ENCODE data around the gene PCNX2. TPM values are rescaled to one million over a fixed set of nuclear protein-coding genes. Genes with fewer than 3 reads are reported as not detected.
A peak's percentile ranks its signal among the peaks of the same experiment; 100 is the strongest.

Gene PCNX2
- total RNA-seq, 1 donor from 2014 or later, result 25.5 TPM

DNA sequence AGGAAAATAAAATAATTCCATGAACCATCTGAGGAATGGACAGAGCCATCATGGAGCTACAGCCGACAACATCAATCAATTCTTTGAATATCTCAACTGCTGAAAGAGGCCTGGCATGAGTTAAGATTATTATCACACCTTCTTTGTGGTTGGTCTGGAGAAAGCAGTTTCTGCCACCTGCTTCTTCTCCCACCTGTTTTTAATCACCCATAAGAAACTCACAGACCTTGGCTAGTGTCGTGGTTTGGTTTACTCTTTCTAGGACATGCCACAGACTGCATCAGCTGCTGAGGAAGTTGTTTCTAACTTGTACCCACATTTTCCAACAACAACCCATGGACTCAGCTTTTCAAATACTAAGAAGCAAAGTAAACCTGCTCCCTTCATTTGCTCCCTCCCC, 279.6 kb downstream of the PCNX2 start:
- FAIRE-seq, result no peak
- Mint-ChIP-seq H3K27ac (ENCODE audit: unreplicated experiment) (no peak overlapping the region), H3K9me3 (ENCODE audit: unreplicated experiment) (no peaks in the 10 kb centered on the region), H3K27me3 (ENCODE audit: low read depth, unreplicated experiment) (peaks cover 3% of the 10 kb centered on the region), H3K36me3 (ENCODE audit: low read depth, unreplicated experiment) (peaks cover 24% of the 10 kb centered on the region), H3K4me3 (ENCODE audit: unreplicated experiment) (no peak overlapping the region), H3K4me1 (ENCODE audit: low read depth, unreplicated experiment) (peaks cover 6% of the 10 kb centered on the region)
- Histone ChIP-seq H3K9me3 (ENCODE audit: insufficient read depth, low read depth, low read length) (no peaks in the 10 kb centered on the region), H3K79me2 (ENCODE audit: insufficient read depth, low read length) (no peaks in the 10 kb centered on the region), H3K4me2 (ENCODE audit: low read length) (no peak overlapping the region), H3K27me3 (ENCODE audit: insufficient read depth, low read length) (no peaks in the 10 kb centered on the region), H4K20me1 (ENCODE audit: insufficient read depth, low read length) (no peaks in the 10 kb centered on the region), H3K27ac (ENCODE audit: low read depth, low read length) (no peak overlapping the region), H2AFZ (ENCODE audit: low read depth, low read length) (no peak overlapping the region), H3K4me1 (ENCODE audit: insufficient read depth, low read length) (peaks cover 10% of the 10 kb centered on the region), H3K9ac (ENCODE audit: low read length) (no peak overlapping the region), H3K36me3 (ENCODE audit: insufficient read depth, low read length) (peaks cover 3% of the 10 kb centered on the region), H3K4me3 (ENCODE audit: insufficient read depth, low read depth, low read length) (no peak overlapping the region)
- TF ChIP-seq EZH2 (IDR thresholded peaks at IDR 0.05; ENCODE audit: insufficient read depth, low read length), result no peak
- TF ChIP-seq, protein P1, sequence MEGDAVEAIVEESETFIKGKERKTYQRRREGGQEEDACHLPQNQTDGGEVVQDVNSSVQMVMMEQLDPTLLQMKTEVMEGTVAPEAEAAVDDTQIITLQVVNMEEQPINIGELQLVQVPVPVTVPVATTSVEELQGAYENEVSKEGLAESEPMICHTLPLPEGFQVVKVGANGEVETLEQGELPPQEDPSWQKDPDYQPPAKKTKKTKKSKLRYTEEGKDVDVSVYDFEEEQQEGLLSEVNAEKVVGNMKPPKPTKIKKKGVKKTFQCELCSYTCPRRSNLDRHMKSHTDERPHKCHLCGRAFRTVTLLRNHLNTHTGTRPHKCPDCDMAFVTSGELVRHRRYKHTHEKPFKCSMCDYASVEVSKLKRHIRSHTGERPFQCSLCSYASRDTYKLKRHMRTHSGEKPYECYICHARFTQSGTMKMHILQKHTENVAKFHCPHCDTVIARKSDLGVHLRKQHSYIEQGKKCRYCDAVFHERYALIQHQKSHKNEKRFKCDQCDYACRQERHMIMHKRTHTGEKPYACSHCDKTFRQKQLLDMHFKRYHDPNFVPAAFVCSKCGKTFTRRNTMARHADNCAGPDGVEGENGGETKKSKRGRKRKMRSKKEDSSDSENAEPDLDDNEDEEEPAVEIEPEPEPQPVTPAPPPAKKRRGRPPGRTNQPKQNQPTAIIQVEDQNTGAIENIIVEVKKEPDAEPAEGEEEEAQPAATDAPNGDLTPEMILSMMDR (IDR thresholded peaks at IDR 0.05; ENCODE audit: insufficient read depth, low read depth, low read length), result no peak
- DNase-seq (ENCODE audit: low read depth), result no peak

GRCh38 chr1:233012021-233012420, 283.5 kb downstream of the PCNX2 start:
- H3K27me3 Mint-ChIP-seq (ENCODE audit: low read depth, unreplicated experiment), result peaks cover 3% of the 10 kb centered on the region

GRCh38 chr1:233010146-233010545, 285.4 kb downstream of the PCNX2 start:
- Histone ChIP-seq H4K20me1 (ENCODE audit: insufficient read depth, low read length) (no peaks in the 10 kb centered on the region), H3K4me1 (ENCODE audit: insufficient read depth, low read length) (no peaks in the 10 kb centered on the region), H3K9ac (ENCODE audit: low read length) (no peak overlapping the region), H3K4me2 (ENCODE audit: low read length) (no peak overlapping the region), H3K27ac (ENCODE audit: low read depth, low read length) (no peak overlapping the region), H3K4me3 (ENCODE audit: insufficient read depth, low read depth, low read length) (no peak overlapping the region), H3K27me3 (ENCODE audit: insufficient read depth, low read length) (no peaks in the 10 kb centered on the region), H3K79me2 (ENCODE audit: insufficient read depth, low read length) (no peaks in the 10 kb centered on the region), H3K9me3 (ENCODE audit: insufficient read depth, low read depth, low read length) (no peaks in the 10 kb centered on the region), H3K36me3 (ENCODE audit: insufficient read depth, low read length) (peaks cover 3% of the 10 kb centered on the region), H2AFZ (ENCODE audit: low read depth, low read length) (no peak overlapping the region)
- FAIRE-seq, result no peak
- Mint-ChIP-seq H3K9me3 (ENCODE audit: unreplicated experiment) (no peaks in the 10 kb centered on the region), H3K27me3 (ENCODE audit: low read depth, unreplicated experiment) (peaks cover 3% of the 10 kb centered on the region), H3K4me1 (ENCODE audit: low read depth, unreplicated experiment) (peaks cover 30% of the 10 kb centered on the region), H3K36me3 (ENCODE audit: low read depth, unreplicated experiment) (peaks cover 17% of the 10 kb centered on the region), H3K4me3 (ENCODE audit: unreplicated experiment) (no peak overlapping the region), H3K27ac (ENCODE audit: unreplicated experiment) (no peak overlapping the region)
- peak; percentile 10 for DNase-seq (ENCODE audit: low read depth)
- TF ChIP-seq, protein P1 (IDR thresholded peaks at IDR 0.05; ENCODE audit: insufficient read depth, low read depth, low read length), result no peak
- no peak for TF ChIP-seq EZH2 (IDR thresholded peaks at IDR 0.05; ENCODE audit: insufficient read depth, low read length)

More at GRCh38 chr1:233012021-233012420, 283.5 kb downstream of the PCNX2 start:
- no peaks in the 10 kb centered on the region for H3K79me2 ChIP-seq (ENCODE audit: insufficient read depth, low read length)
- H3K36me3 Mint-ChIP-seq (ENCODE audit: low read depth, unreplicated experiment), result peaks cover 15% of the 10 kb centered on the region
- H3K9me3 ChIP-seq (ENCODE audit: insufficient read depth, low read depth, low read length), result no peaks in the 10 kb centered on the region
- H2AFZ ChIP-seq (ENCODE audit: low read depth, low read length), result no peak overlapping the region
- DNase-seq (ENCODE audit: low read depth), result no peak
- no peak overlapping the region for H3K27ac ChIP-seq (ENCODE audit: low read depth, low read length)
- H3K27me3 ChIP-seq (ENCODE audit: insufficient read depth, low read length), result no peaks in the 10 kb centered on the region
- no peak overlapping the region for H3K4me2 ChIP-seq (ENCODE audit: low read length)
- H3K27ac Mint-ChIP-seq (ENCODE audit: unreplicated experiment), result no peak overlapping the region
- no peaks in the 10 kb centered on the region for H4K20me1 ChIP-seq (ENCODE audit: insufficient read depth, low read length)
- no peaks in the 10 kb centered on the region for H3K4me1 ChIP-seq (ENCODE audit: insufficient read depth, low read length)
- no peak for FAIRE-seq
- TF ChIP-seq EZH2 (IDR thresholded peaks at IDR 0.05; ENCODE audit: insufficient read depth, low read length), result no peak
- H3K4me3 Mint-ChIP-seq (ENCODE audit: unreplicated experiment), result no peak overlapping the region
- H3K9me3 Mint-ChIP-seq (ENCODE audit: unreplicated experiment), result no peaks in the 10 kb centered on the region
- peaks cover 3% of the 10 kb centered on the region for H3K36me3 ChIP-seq (ENCODE audit: insufficient read depth, low read length)
- no peak overlapping the region for H3K4me3 ChIP-seq (ENCODE audit: insufficient read depth, low read depth, low read length)
- no peak overlapping the region for H3K9ac ChIP-seq (ENCODE audit: low read length)
- peaks cover 15% of the 10 kb centered on the region for H3K4me1 Mint-ChIP-seq (ENCODE audit: low read depth, unreplicated experiment)

All from astrocyte (in vitro differentiated cells and primary cell).